Naive thymus-derived CD4-positive, alpha-beta T cell (primary cell): Measurements from ENCODE around the gene ALDH3B2. TPM values are rescaled to one million over a fixed set of nuclear protein-coding genes. Genes with fewer than 3 reads are reported as not detected.

Experiments used
- ATAC-seq: fragments of 150-1000 bp; cut with Tn5 transposase; 2 replicates; pipeline ENCODE4 v1.10.0; 2021; ENCODE audit warnings: mild to moderate bottlenecking, moderate library complexity
- CTCF ChIA-PET: fragments of 350-600 bp; sonication (Branson Sonifier 250); formaldehyde crosslinking; loops from one replicate; lab custom pipeline; 2021; ENCODE audit warnings: antibody characterized with exemption; lab: Charles Lee
- POLR2A ChIA-PET: fragments of 350-600 bp; sonication (Branson Sonifier 250); formaldehyde crosslinking; loops from one replicate; lab custom pipeline; 2021; ENCODE audit warnings: antibody characterized with exemption, inconsistent platforms; lab: Charles Lee
- DNase-seq, 9 donors: peaks; one replicate each; pipeline versions ENCODE4 v3.0.0 to v3.0.0-alpha.2; 2020 to 2022; ENCODE audit warnings: mixed read lengths in 1 of 9
- H3K27ac ChIP-seq: one replicate; pipeline ENCODE4 v1.7.0; 2013; ENCODE audit warnings: mild to moderate bottlenecking, low read depth, low read length, moderate library complexity
- H3K27me3 ChIP-seq, 2 donors: one replicate each; pipeline ENCODE4 v1.7.0; 2013; ENCODE audit warnings: low read length in 2 of 2, mild to moderate bottlenecking in 2 of 2, moderate library complexity in 2 of 2; ENCODE audit not compliant: control insufficient read depth in 2 of 2, insufficient read depth in 2 of 2
- H3K36me3 ChIP-seq, 3 experiments: 1 replicate in 2 of 3; 2 replicates in 1 of 3; pipeline ENCODE4 v1.7.0; 2013; ENCODE audit warnings: low read length in 3 of 3, mild to moderate bottlenecking in 3 of 3, moderate library complexity in 1 of 3; ENCODE audit not compliant: insufficient read depth in 3 of 3, control insufficient read depth in 2 of 3
- H3K4me1 ChIP-seq, 2 donors: one replicate each; pipeline ENCODE4 v1.7.0; 2013; ENCODE audit warnings: low read length in 2 of 2, mild to moderate bottlenecking in 2 of 2, moderate library complexity in 1 of 2; ENCODE audit not compliant: control insufficient read depth in 2 of 2, insufficient read depth in 2 of 2
- H3K4me3 ChIP-seq: 2 replicates; pipeline ENCODE4 v1.7.0; 2013; ENCODE audit warnings: mild to moderate bottlenecking, low read length
- H3K9me3 ChIP-seq, 3 experiments: 1 replicate in 2 of 3; 2 replicates in 1 of 3; pipeline ENCODE4 v1.7.0; 2013; ENCODE audit warnings: low read length in 3 of 3; ENCODE audit not compliant: control insufficient read depth in 2 of 3
- H3K27ac Mint-ChIP-seq, 9 donors: one replicate each; pipeline ENCODE4 v1.8.0; 2020 to 2022; ENCODE audit warnings: mixed read lengths in 9 of 9, mild to moderate bottlenecking in 8 of 9, moderate library complexity in 5 of 9, inconsistent platforms in 2 of 9
- H3K27me3 Mint-ChIP-seq, 5 donors: one replicate each; pipeline ENCODE4 v1.8.0; 2021 to 2022; ENCODE audit warnings: mixed read lengths in 5 of 5, mild to moderate bottlenecking in 1 of 5
- H3K36me3 Mint-ChIP-seq, 5 donors: one replicate each; pipeline ENCODE4 v1.8.0; 2020 to 2022; ENCODE audit warnings: mixed read lengths in 5 of 5, mild to moderate bottlenecking in 3 of 5, inconsistent platforms in 1 of 5
- H3K4me1 Mint-ChIP-seq, 7 donors: one replicate each; pipeline ENCODE4 v1.8.0; 2020 to 2022; ENCODE audit warnings: mixed read lengths in 7 of 7, mild to moderate bottlenecking in 3 of 7, inconsistent platforms in 1 of 7
- H3K4me3 Mint-ChIP-seq, 10 donors: one replicate each; pipeline ENCODE4 v1.8.0; 2020 to 2022; ENCODE audit warnings: mild to moderate bottlenecking in 10 of 10, mixed read lengths in 10 of 10, moderate library complexity in 6 of 10, inconsistent platforms in 2 of 10
- H3K9me3 Mint-ChIP-seq, 11 donors: one replicate each; pipeline ENCODE4 v1.8.0; 2020 to 2022; ENCODE audit warnings: mixed read lengths in 11 of 11, mild to moderate bottlenecking in 4 of 11, inconsistent platforms in 1 of 11, moderate library complexity in 1 of 11
- intact Hi-C, 2 donors: fragments of 100-400 bp; cut with micrococcal nuclease; formaldehyde crosslinking; loops; one replicate each; pipeline ENCODE4 v1.15.1; 2023
- polyA plus RNA-seq, 2 donors: library from polyadenylated mRNA; unstranded; fragments of 300-500 nt; fragmentation: Illumina TruSeq; gene quantifications; one replicate each; pipeline ENCODE4 v1.2.3, GENCODE V29; 2021
- total RNA-seq, 6 experiments: library from RNA in 5 of 6; stranded (reverse) in 5 of 6; gene quantifications; 1 replicate in 5 of 6; 2 replicates in 1 of 6; pipeline ENCODE4 v1.2.3 and lab custom pipeline; 2021 to 2026

The ALDH3B2 gene
- total and polyA plus RNA-seq, 7 experiments from 2014 or later: not detected

DNA sequence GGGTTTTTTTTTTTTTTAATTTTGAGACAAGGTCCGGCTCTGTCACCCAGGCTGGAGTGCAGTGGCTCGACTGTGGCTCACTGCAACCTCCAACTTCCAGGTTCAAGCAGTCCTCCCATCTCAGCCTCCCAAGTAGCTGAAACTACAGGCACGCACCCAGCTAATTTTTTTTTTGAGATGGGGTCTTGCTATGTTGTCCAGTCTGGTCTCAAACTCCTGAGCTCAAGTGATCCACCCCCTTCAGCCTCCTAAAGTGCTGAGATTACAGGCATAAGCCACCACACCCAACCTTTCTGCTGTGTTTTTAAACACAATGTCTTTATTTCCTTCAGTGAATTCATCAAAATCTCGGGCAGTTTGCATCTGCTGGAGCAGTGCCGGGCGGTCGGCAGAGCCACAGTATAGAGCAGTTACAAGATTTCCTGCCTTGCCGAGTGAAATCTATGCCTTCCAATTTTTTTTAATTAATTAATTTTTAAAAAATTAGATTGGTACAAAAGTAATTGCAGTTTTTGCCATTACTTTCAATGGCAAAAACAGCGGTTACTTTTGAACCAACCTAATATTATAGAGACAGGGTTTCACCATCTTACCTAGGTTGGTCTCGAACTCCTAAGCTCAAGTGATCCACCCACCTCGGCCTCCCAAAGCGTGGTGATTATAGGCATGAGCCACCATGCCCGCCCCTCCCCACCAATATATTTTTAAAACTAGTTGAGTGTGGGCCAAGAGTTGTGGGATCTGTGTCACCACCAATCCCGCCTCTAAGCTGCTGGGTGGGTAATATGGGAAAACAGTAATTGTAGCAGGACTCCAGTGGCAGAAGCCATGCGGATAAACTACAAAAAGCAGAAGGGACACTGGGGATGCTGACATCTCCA, 21.2 kb downstream of the ALDH3B2 start:
- Mint-ChIP-seq H3K27me3 (peaks cover 0 to 12% (median 0%) of the 10 kb centered on the region in 5 donors), H3K36me3 (no peaks in the 10 kb centered on the region), H3K4me1 (peaks cover 0 to 20% (median 15%) of the 10 kb centered on the region in 7 donors), H3K9me3 (no peaks in the 10 kb centered on the region), H3K4me3 (no peak overlapping the region), H3K27ac (no peak overlapping the region)
- no peak for DNase-seq
- Histone ChIP-seq H3K9me3 (no peaks in the 10 kb centered on the region), H3K27me3 (no peaks in the 10 kb centered on the region), H3K27ac (no peak overlapping the region), H3K36me3 (no peaks in the 10 kb centered on the region), H3K4me1 (peaks cover 5 to 19% of the 10 kb centered on the region in 2 donors), H3K4me3 (no peak overlapping the region)
- intact Hi-C loops: no loop called here
- no peak for ATAC-seq
- ChIA-PET POLR2A (interaction anchor here (0.6 to 0.7 kb wide), 2 partner anchors 21 to 37 kb away, joined by 3 to 4 read pairs; no protein-coding TSS in a partner anchor), CTCF (interaction anchor here (0.6 kb wide), 1 partner anchor 310 kb away, joined by 3 read pairs; no protein-coding TSS in a partner anchor)

- Histone ChIP-seq H3K36me3 (no peaks in the 10 kb centered on the region), H3K4me3 (no peak overlapping the region), H3K9me3 (no peaks in the 10 kb centered on the region), H3K27ac (no peak overlapping the region), H3K4me1 (peaks cover 11 to 26% of the 10 kb centered on the region in 2 donors), H3K27me3 (no peaks in the 10 kb centered on the region)
- H3K4me1 Mint-ChIP-seq: peaks cover under 1 to 27% (median 23%) of the 10 kb centered on the region in 7 donors
- intact Hi-C loops: no loop called here
- DNase-seq: no peak
- H3K4me3 Mint-ChIP-seq: no peak overlapping the region
- no peak for ATAC-seq
- H3K27ac Mint-ChIP-seq: peak overlapping the region in 2 of 9 donors; percentile 51 to 74
- CTCF ChIA-PET: interaction anchor here (0.9 kb wide), 1 partner anchor 26 kb away, joined by 3 read pairs; no protein-coding TSS in a partner anchor
- POLR2A ChIA-PET: interaction anchor here (0.7 to 1.8 kb wide), 4 partner anchors 22 to 184 kb away, joined by 3 to 5 read pairs (median 4); no protein-coding TSS in a partner anchor
- H3K36me3 Mint-ChIP-seq: no peaks in the 10 kb centered on the region
- H3K27me3 Mint-ChIP-seq: peaks cover 0 to 15% (median 0%) of the 10 kb centered on the region in 5 donors
- H3K9me3 Mint-ChIP-seq: no peaks in the 10 kb centered on the region
Observed at GRCh38 chr11:67651976-67652781, 22.2 kb downstream of the ALDH3B2 start.

DNA sequence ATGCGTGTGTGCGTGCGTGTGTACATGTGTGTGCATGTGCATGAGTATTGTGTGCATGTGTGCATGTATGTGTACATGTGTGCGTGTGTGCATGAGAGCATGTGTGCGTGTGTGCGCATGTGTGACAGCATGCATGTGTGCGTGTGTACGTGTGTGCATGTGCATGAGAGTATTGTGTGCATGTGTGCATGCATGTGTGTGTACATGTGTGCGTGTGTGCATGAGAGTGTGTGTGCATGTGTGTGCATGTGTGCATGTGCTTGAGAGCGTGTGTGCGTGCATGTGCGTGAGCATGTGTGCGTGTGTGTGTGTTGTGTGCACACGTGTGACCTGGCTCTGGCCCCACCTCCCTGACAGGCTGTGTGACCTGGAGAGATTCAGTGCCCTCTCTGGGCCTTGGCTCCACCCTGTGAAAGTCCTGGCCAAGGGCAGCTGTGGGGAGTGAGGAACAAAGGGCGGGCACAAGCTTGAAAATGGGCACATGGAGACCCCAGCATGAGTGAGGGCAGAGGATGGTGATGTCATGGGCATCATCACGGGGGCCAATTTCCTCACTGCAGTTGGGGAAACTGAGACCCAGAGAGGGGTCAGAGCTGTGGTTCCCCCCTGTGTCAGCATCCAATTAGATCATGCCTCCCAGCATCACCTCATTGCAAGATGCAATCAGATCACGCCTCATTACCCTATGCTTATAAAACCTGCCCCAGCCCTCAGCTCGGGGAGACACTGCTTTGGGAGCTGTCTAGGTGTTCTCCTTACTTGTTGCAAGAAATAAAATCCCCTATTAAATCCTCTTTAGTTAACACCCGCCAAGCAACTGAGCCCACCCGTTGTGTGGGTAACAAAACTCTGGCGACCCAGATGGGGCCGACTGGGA, 24.6 kb downstream of the ALDH3B2 start:
- POLR2A ChIA-PET: interaction anchor here (0.9 to 1.3 kb wide), 2 partner anchors 17 to 20 kb away, joined by 3 to 13 read pairs; partner anchors contain the start of gene NUDT8
- Histone ChIP-seq H3K4me3 (peak overlapping the region; percentile 73), H3K27ac (peak overlapping the region; percentile 83), H3K4me1 (peaks cover 23 to 38% of the 10 kb centered on the region in 2 donors), H3K9me3 (no peaks in the 10 kb centered on the region), H3K36me3 (no peaks in the 10 kb centered on the region), H3K27me3 (no peaks in the 10 kb centered on the region)
- Mint-ChIP-seq H3K27ac (peak overlapping the region; percentile 90 to 99 (median 96)), H3K9me3 (peaks cover 0 to 3% (median 0%) of the 10 kb centered on the region in 11 donors), H3K4me3 (peak overlapping the region; percentile 80 to 96 (median 92)), H3K36me3 (no peaks in the 10 kb centered on the region), H3K27me3 (peaks cover 0 to 21% (median 5%) of the 10 kb centered on the region in 5 donors), H3K4me1 (peaks cover 11 to 41% (median 35%) of the 10 kb centered on the region in 7 donors)
- DNase-seq (no peak), ATAC-seq (no peak)
- CTCF ChIA-PET: interaction anchor here (0.9 to 2.3 kb wide), 5 partner anchors 18 to 57 kb away, joined by 3 to 9 read pairs (median 4); partner anchors contain the start of gene NUDT8
- intact Hi-C loops: loop anchor here in 1 of 2 donors (1.0 kb wide), 1 partner anchor 20 kb away; no protein-coding TSS in a partner anchor

DNA sequence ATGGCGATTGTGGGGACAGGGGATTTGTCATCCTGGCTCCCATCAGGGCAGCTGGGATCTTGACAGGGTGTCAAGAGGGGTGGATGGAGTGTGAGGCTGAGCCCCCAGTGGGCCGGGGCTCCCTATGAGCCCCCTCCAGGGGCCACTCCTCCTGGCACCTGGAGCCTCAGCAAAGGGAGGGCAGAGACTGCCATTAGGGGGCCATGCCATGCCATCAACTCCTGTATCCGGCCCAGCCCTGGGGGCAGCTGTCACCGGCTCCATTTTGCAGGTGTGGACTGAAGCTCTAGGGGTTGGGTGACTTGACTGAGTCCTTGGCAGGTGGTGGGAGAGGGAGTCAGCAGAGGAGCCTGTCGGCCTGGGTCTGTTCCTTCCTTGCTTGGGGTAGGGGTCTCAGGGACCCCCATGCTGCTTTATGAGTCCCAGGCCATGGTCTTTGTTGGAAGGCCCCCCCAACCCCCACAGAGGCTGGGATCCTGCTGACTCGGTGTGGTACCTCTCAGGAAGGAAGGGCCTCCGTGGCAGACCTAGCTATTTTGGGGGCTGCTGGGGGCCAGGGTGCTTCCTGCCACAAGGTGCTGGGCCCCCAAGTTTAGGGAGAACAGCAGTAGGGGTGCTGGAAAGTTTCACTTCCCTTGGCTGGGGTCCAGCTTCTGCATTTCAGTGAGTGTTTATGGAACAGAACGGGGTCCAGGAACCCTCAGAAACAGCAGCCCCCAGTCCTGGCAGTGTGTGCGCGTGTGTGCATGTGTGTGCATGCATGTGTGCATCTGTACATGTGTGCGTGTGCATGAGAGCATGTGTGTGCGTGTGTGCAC, 25.4 kb downstream of the ALDH3B2 start:
- peaks cover 11 to 41% (median 35%) of the 10 kb centered on the region in 7 donors for H3K4me1 Mint-ChIP-seq
- ChIA-PET CTCF (interaction anchor here (0.7 to 2.3 kb wide), 6 partner anchors 10 to 298 kb away, joined by 3 to 8 read pairs (median 4); no protein-coding TSS in a partner anchor), POLR2A (interaction anchor here (0.6 to 1.2 kb wide), 3 partner anchors 10 to 65 kb away, joined by 4 to 5 read pairs (median 4); no protein-coding TSS in a partner anchor)
- intact Hi-C loops: loop anchor here in 1 of 2 donors (1.0 kb wide), 1 partner anchor 10 kb away; no protein-coding TSS in a partner anchor
- DNase-seq (no peak), ATAC-seq (no peak)
- H3K27me3 Mint-ChIP-seq: peaks cover 0 to 18% (median 5%) of the 10 kb centered on the region in 5 donors
- no peaks in the 10 kb centered on the region for H3K36me3 Mint-ChIP-seq
- Histone ChIP-seq H3K27me3 (no peaks in the 10 kb centered on the region), H3K9me3 (no peaks in the 10 kb centered on the region), H3K4me1 (peaks cover 23 to 38% of the 10 kb centered on the region in 2 donors), H3K4me3 (no peak overlapping the region), H3K27ac (no peak overlapping the region), H3K36me3 (no peaks in the 10 kb centered on the region)
- peak overlapping the region in 2 of 10 donors; percentile 40 to 59 for H3K4me3 Mint-ChIP-seq
- H3K27ac Mint-ChIP-seq: peak overlapping the region in 3 of 9 donors; percentile 19 to 56 (median 26)
- peaks cover 0 to 3% (median 0%) of the 10 kb centered on the region in 11 donors for H3K9me3 Mint-ChIP-seq
